Peyer's patch (tissue), 4 donors: Measurements from ENCODE around the gene PXDC1. TPM values are rescaled to one million over a fixed set of nuclear protein-coding genes. Genes with fewer than 3 reads are reported as not detected.

Experiments used
- DNase-seq, 3 donors: peaks; one replicate each; pipeline ENCODE4 v3.0.0-alpha.2; 2017 to 2019
- H3K27ac ChIP-seq, 4 donors: fragments of 200-600 bp; sonication (generic); one replicate each; pipeline ENCODE4 v1.5.1; 2016 to 2019
- H3K27me3 ChIP-seq, 2 donors: fragments of 200-600 bp; sonication (generic); one replicate each; pipeline ENCODE4 v1.5.1; 2019
- H3K36me3 ChIP-seq, 3 donors: fragments of 200-600 bp; sonication (generic); one replicate each; pipeline ENCODE4 v1.5.1; 2016 to 2019
- H3K4me1 ChIP-seq, 4 donors: fragments of 200-600 bp; sonication (generic); one replicate each; pipeline ENCODE4 v1.5.1; 2016 to 2019
- H3K4me3 ChIP-seq, 4 donors: fragments of 200-600 bp; sonication (generic); 1 replicate in 3 of 4; 2 replicates in 1 of 4; pipeline ENCODE4 v1.5.1; 2016 to 2019; ENCODE audit warnings: mild to moderate bottlenecking in 1 of 4
- H3K9me3 ChIP-seq, 4 donors: fragments of 200-600 bp; sonication (generic); one replicate each; pipeline ENCODE4 v1.5.1; 2016 to 2019; ENCODE audit warnings: mild to moderate bottlenecking in 1 of 4
- CTCF ChIP-seq, 6 experiments: fragments of 450-650 bp in 4 of 6; fragments of 200-600 bp in 2 of 6; sonication (generic) in 1 of 6; IDR thresholded peaks; one replicate each; pipeline ENCODE4 v1.5.1; 2017 to 2019; ENCODE audit warnings: antibody characterized with exemption in 6 of 6, mild to moderate bottlenecking in 3 of 6, moderate library complexity in 1 of 6
- POLR2A ChIP-seq, 2 donors: fragments of 450-650 bp; IDR thresholded peaks; one replicate each; pipeline ENCODE4 v1.5.1; 2017; ENCODE audit warnings: antibody characterized with exemption in 2 of 2, mild to moderate bottlenecking in 2 of 2, moderate library complexity in 2 of 2
- total RNA-seq, 4 donors: library from RNA; depleted of rRNA; stranded (reverse); fragments of >200 nt; gene quantifications; one replicate each; pipeline ENCODE4 v1.1.0, GENCODE V29; 2016

The PXDC1 gene
- total RNA-seq, 4 donors from 2014 or later = 35.5 to 69.4 (median 61.1) TPM

- H3K9me3 ChIP-seq = no peaks in the 10 kb centered on the region
- no peaks in the 10 kb centered on the region for H3K4me1 ChIP-seq
- TF ChIP-seq CTCF (IDR thresholded peaks at IDR 0.05) (no peak), POLR2A (IDR thresholded peaks at IDR 0.05) (no peak)
- H3K27me3 ChIP-seq = no peaks in the 10 kb centered on the region
- H3K36me3 ChIP-seq = no peaks in the 10 kb centered on the region
- no peak overlapping the region for H3K4me3 ChIP-seq
- no peak overlapping the region for H3K27ac ChIP-seq
- DNase-seq = no peak
Observed at GRCh38 chr6:3699231-3699630, 52.3 kb downstream of the PXDC1 start.

- TF ChIP-seq CTCF (IDR thresholded peaks at IDR 0.05) = no peak
- TF ChIP-seq POLR2A (IDR thresholded peaks at IDR 0.05) = no peak
- Histone ChIP-seq H3K9me3 (no peaks in the 10 kb centered on the region), H3K36me3 (no peaks in the 10 kb centered on the region), H3K4me1 (no peaks in the 10 kb centered on the region), H3K27me3 (no peaks in the 10 kb centered on the region), H3K4me3 (no peak overlapping the region), H3K27ac (no peak overlapping the region)
- no peak for DNase-seq
Observed at GRCh38 chr6:3698021-3698420, 53.5 kb downstream of the PXDC1 start.

GRCh38 chr6:3697609-3698008 lies 53.9 kb downstream of the PXDC1 start:
- Histone ChIP-seq H3K9me3 (no peaks in the 10 kb centered on the region), H3K36me3 (no peaks in the 10 kb centered on the region), H3K4me3 (no peak overlapping the region), H3K27me3 (no peaks in the 10 kb centered on the region), H3K4me1 (no peaks in the 10 kb centered on the region), H3K27ac (no peak overlapping the region)
- DNase-seq = no peak
- TF ChIP-seq POLR2A (IDR thresholded peaks at IDR 0.05) (no peak), CTCF (IDR thresholded peaks at IDR 0.05) (no peak)

GRCh38 chr6:3696525-3697088 lies 54.9 kb downstream of the PXDC1 start:
- Histone ChIP-seq H3K27me3 (no peaks in the 10 kb centered on the region), H3K9me3 (no peaks in the 10 kb centered on the region), H3K4me3 (no peak overlapping the region), H3K4me1 (no peaks in the 10 kb centered on the region), H3K27ac (no peak overlapping the region), H3K36me3 (no peaks in the 10 kb centered on the region)
- no peak for DNase-seq
- TF ChIP-seq CTCF (IDR thresholded peaks at IDR 0.05) (no peak), POLR2A (IDR thresholded peaks at IDR 0.05) (no peak)

GRCh38 chr6:3695065-3695817 lies 56.3 kb downstream of the PXDC1 start:
- H3K36me3 ChIP-seq = no peaks in the 10 kb centered on the region
- TF ChIP-seq CTCF (IDR thresholded peaks at IDR 0.05) (no peak), POLR2A (IDR thresholded peaks at IDR 0.05) (no peak)
- no peaks in the 10 kb centered on the region for H3K9me3 ChIP-seq
- no peaks in the 10 kb centered on the region for H3K4me1 ChIP-seq
- H3K27me3 ChIP-seq = no peaks in the 10 kb centered on the region
- H3K27ac ChIP-seq = no peak overlapping the region
- no peak for DNase-seq
- H3K4me3 ChIP-seq = no peak overlapping the region
